Bronchial epithelial cell (primary cell): Measurements from ENCODE around the gene SAXO1. TPM values are rescaled to one million over a fixed set of nuclear protein-coding genes. Genes with fewer than 3 reads are reported as not detected.
"Not testable (repeated sequence)": the region's sequence is repeated elsewhere in the genome, so short reads cannot be mapped to it uniquely, and the experiment has no call there.

ENCODE experiments used
- DNase-seq: peaks from one replicate; pipeline ENCODE4 v3.0.0-alpha.2; 2010; ENCODE audit warnings: low read depth
- FAIRE-seq: peaks from 2 replicates; lab custom pipeline; 2011; peaks lifted over from hg19 to GRCh38; lab: Jason Lieb, UNC
- H3K27me3 ChIP-seq: 2 replicates; pipeline ENCODE4 v1.5.1; 2011; ENCODE audit warnings: low read length; ENCODE audit not compliant: control insufficient read depth, insufficient read depth
- H3K36me3 ChIP-seq: 2 replicates; pipeline ENCODE4 v1.5.1; 2011; ENCODE audit warnings: low read length; ENCODE audit not compliant: control insufficient read depth, insufficient read depth
- H3K4me3 ChIP-seq: 2 replicates; pipeline ENCODE4 v1.5.1; 2011; ENCODE audit warnings: mild to moderate bottlenecking, low read depth, low read length, control low read depth
- CTCF ChIP-seq: IDR thresholded peaks from 2 replicates; pipeline ENCODE4 v1.5.1; 2011; ENCODE audit warnings: mild to moderate bottlenecking, moderate library complexity, low read length, control low read depth, inconsistent platforms; ENCODE audit not compliant: insufficient read depth, severe bottlenecking
- total RNA-seq: library from RNA; depleted of rRNA; stranded (reverse); fragments of >200 nt; gene quantifications from 2 replicates; pipeline ENCODE4 v1.2.1, GENCODE V29; 2014

Gene SAXO1
- total RNA-seq, 1 donor from 2014 or later, result not detected

- FAIRE-seq (no peak), DNase-seq (peak; percentile 1)
- H3K4me3 ChIP-seq, result no peak overlapping the region
- no peaks in the 10 kb centered on the region for H3K36me3 ChIP-seq
- no peak for TF ChIP-seq CTCF
- peaks cover 3% of the 10 kb centered on the region for H3K27me3 ChIP-seq
Measured at GRCh38 chr9:18997151-18997550, 35.9 kb downstream of the SAXO1 start.

- H3K36me3 ChIP-seq, result no peaks in the 10 kb centered on the region
- no peak overlapping the region for H3K4me3 ChIP-seq
- DNase-seq (peak; percentile 43), FAIRE-seq (no peak)
- peaks cover 3% of the 10 kb centered on the region for H3K27me3 ChIP-seq
- no peak for TF ChIP-seq CTCF
Measured at GRCh38 chr9:18996211-18996610, 36.8 kb downstream of the SAXO1 start.

- no peak for TF ChIP-seq CTCF
- FAIRE-seq (no peak), DNase-seq (no peak)
- no peak overlapping the region for H3K4me3 ChIP-seq
- no peaks in the 10 kb centered on the region for H3K36me3 ChIP-seq
- H3K27me3 ChIP-seq, result peaks cover 3% of the 10 kb centered on the region
Measured at GRCh38 chr9:18994263-18994916, 38.6 kb downstream of the SAXO1 start.

GRCh38 chr9:18991197-18991596 is 41.8 kb downstream of the SAXO1 start:
- not testable (repeated sequence) for H3K4me3 ChIP-seq, FAIRE-seq, H3K36me3 ChIP-seq, DNase-seq, H3K27me3 ChIP-seq

GRCh38 chr9:18990494-18990893 is 42.5 kb downstream of the SAXO1 start:
- no peak for TF ChIP-seq CTCF
- FAIRE-seq (peak; percentile 36), DNase-seq (no peak)
- H3K4me3 ChIP-seq, result no peak overlapping the region
- H3K27me3 ChIP-seq, result peaks cover 3% of the 10 kb centered on the region
- no peaks in the 10 kb centered on the region for H3K36me3 ChIP-seq

GRCh38 chr9:18989865-18990264 is 43.1 kb downstream of the SAXO1 start:
- no peaks in the 10 kb centered on the region for H3K27me3 ChIP-seq
- H3K36me3 ChIP-seq, result no peaks in the 10 kb centered on the region
- no peak overlapping the region for H3K4me3 ChIP-seq
- FAIRE-seq (no peak), DNase-seq (no peak)
- TF ChIP-seq CTCF, result no peak
